Activated CD4-positive, alpha-beta T cell treated with anti-CD3 and anti-CD28 coated beads, Interleukin-10, Interleukin-2, amounts not matched to agents 100 ng/mL and 50 ng/mL, durations not matched to agents 16 hours and 8 hours (primary cell): ENCODE results near the gene SPTBN4.
A peak's percentile ranks its signal among the peaks of the same experiment; 100 is the strongest.

Experiments used
- DNase-seq: peaks from one replicate; pipeline ENCODE4 v3.0.0-alpha.2; 2020

The SPTBN4 gene

DNA sequence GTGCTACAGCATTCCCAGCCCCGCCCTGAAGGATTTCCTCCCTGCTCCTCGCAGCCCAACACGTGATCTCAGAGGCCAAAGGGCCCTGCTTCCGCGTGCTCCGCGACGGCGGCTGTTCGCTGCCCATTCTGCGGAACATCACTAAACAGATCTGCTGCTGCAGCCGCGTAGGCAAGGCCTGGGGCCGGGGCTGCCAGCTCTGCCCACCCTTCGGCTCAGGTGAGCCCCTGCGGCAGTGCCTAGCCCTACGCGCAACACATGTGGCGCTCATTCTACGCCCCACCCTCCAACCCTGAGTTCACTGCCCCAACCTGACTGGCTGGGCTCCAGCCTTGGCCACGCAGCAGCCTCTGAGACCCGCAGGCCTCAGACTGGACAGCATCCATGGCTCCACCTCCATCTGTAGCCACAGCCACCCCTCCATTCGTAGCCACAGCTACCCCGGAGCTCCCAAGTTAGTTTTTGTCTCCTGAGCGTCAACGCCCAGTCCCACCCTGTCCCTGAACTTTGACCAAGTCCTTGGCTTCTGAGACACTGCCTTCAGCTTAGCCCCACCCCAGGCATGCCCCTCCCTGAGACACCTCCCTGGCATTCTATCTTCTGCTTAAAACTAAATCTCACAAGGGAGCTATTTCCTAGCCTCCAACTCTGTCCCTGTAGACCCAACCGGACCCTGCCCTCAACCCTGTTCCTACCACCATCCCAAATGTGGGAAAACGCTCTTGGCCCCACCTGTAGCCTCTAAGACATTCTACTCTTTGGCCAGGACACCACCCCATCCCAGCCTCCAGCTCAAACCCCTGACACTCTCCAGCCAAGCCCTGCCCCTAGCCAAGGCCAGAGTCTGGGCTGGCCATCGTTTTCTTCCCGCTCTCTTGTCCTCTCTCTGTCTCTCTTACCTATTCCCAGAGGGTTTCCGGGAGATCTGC, 140.8 kb downstream of the SPTBN4 start:
- no peak for DNase-seq

DNA sequence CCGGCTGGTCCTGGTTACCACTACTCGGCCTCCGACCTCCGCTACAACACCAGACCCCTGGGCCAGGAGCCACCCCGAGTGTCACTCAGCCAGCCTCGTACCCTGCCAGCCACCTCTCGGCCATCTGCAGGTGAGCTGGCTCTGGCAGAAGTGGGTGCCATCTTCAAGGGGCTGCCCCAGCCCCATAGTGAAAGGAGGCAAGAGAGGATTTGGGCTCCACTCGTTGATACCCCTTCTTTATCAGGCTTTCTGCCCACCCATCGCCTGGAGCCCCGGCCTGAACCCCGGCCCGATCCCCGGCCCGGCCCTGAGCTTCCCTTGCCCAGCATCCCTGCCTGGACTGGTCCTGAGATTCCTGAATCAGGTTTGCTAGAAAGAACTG, 141.4 kb downstream of the SPTBN4 start:
- DNase-seq = no peak

- no peak for DNase-seq
These were observed 142.2 kb downstream of the SPTBN4 start for GRCh38 chr19:40608957-40609356.

DNA sequence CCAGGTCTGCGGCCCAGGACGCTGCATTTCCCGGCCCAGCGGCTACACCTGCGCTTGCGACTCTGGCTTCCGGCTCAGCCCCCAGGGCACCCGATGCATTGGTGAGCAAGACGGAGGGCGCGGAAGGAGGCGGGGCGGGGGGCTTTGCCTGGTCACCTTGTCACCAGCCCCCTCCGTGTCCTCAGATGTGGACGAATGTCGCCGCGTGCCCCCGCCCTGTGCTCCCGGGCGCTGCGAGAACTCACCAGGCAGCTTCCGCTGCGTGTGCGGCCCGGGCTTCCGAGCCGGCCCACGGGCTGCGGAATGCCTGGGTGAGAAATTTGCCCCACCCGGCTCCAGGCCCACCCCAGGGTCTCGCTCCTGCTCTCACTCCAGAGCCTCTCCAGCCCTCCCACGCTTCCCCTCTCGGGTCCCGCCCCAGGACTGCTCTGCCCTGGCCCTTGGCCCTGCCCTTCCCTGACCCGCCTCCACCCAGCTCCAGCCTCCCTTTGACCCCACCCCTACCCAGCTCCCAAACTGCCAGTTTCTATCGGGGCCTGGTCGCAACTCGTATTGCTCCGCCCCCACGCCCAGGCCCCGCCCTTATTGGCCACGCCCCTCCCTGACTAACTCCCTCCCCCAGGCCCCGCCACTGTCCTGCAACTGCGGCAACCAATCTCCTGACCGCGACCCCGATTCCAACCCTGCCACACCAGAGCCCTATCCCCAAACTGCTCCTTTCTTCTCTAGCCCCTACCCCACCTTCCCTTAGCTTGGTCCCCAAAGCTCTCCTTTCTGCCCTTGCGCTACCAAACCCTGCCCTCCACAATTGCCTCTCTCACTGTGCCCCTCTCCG, 143.0 kb downstream of the SPTBN4 start:
- DNase-seq = peak; percentile 97

- peak; percentile 78 for DNase-seq
These were observed 143.7 kb downstream of the SPTBN4 start for GRCh38 chr19:40610396-40611064.

GRCh38 chr19:40611096-40611495, 144.3 kb downstream of the SPTBN4 start:
- DNase-seq = peak; percentile 44

DNA sequence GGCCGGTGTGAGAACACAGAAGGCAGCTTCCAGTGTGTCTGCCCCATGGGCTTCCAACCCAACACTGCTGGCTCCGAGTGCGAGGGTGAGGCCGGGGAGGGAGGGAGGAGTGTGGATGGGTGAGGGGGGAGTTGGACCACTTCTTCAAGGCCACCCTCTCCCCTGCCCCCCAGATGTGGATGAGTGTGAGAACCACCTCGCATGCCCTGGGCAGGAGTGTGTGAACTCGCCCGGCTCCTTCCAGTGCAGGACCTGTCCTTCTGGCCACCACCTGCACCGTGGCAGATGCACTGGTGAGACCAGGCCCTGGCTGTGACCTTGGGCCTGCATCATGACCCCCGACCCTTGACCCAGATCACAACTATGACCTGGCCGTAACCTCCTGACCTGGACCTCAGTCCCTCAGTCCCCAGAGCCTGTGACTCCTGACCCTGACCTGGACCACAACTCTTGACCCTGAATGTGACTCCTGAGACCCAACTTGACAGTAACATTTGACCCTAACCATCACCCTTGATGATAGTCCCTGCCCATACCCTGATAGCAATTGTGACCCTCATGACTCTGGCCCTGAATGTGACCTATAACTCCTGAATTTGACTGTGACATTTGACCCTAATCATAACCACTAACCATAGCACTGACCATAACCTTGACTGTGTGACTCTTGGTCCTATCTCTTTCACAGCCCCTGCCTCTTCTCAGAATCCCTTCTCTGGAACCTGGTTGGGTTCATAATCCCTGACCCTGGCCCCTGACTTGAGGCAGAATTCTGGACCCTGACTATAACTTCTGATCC, 145.3 kb downstream of the SPTBN4 start:
- no peak for DNase-seq

DNA sequence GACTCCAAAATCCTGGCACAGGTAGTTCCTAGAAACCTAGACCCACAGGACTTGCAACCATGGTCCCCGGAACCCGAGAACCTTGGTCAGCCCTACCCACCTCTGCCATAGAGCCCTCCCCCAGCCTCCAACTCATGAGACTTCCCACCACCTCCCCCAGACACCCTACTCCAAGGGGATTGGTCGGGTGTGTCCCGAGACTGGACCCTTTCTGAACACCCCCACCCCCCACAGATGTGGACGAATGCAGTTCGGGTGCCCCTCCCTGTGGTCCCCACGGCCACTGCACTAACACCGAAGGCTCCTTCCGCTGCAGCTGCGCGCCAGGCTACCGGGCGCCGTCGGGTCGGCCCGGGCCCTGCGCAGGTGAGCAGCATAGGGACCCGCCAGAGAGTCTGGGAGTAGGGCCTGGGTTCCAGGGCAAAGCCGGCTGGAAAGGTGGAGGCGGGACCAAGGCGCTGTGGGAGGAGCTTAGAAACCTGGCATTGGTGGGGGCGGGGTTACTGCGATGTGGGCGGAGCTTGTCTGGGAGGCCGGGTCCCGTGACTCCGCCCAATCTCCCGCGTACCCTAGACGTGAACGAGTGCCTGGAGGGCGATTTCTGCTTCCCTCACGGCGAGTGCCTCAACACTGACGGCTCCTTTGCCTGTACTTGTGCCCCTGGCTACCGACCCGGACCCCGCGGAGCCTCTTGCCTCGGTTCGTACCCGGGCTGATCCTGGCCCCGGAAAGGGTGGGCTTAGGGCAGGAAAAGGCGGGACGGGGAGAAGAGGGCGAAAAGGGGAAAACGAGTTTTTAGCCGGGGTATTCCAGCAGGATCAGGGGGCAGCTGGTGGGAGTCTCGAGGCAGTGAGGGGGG, 146.3 kb downstream of the SPTBN4 start:
- peak; percentile 80 for DNase-seq

GRCh38 chr19:40613690-40614621, 147.2 kb downstream of the SPTBN4 start:
- peak; percentile 88 for DNase-seq

DNA sequence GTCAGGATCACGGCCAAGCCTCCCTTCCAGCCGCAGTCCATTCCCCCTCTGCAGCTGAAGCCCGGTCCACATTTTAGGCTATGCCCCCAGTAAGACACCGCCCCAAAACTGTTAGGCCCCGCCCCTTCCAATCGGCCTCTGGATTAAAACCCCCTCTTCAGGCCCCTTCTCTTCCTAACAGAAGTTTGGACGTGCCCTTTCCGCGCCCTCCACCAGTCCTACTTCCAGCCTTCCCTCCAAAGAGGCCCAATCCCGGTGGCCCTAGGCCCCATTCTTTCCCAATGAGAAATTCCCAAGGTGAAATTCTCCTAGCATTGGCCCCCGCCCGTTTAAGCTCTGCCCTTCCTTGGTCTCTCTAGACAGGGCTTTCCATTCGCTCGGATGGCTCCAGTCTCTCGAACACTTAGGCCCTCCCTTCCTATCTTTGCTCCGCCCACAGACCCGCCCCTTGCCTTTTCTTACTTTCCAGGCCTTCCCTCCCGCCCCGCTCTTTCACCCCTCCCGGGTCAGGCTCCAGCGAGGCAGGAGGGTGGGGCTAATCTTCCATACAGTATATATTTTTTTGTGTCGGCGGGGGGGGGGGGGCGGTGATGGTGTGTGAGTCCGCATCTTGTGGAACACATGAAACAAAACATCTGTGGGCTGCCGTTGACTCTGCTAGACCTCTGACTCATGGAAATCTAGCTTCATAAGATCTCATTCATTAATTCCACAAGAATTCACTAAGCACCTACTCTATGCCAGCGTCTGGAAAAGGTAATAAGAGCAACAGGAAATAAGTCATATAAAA, 148.0 kb downstream of the SPTBN4 start:
- peak; percentile 89 for DNase-seq

DNA sequence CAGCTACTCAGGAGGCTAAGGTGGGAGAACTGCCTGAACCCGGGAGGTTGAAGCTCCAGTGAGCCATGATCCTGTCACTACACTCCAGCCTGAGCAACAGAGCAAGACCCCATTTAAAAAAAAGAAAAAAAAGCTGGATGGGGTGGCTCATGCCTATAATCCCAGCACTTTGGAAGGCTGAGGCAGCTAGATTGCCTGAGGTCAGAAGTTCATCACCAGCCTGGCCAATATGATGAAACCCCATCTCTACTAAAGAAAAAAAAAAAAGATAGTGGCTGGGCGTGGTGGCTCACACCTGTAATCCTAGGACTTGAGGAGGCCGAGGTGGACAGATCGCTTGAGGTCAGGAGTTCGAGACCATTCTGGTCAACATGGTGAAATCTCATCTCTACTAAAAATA, 149.4 kb downstream of the SPTBN4 start:
- no peak for DNase-seq

GRCh38 chr19:40616941-40617340, 150.1 kb downstream of the SPTBN4 start:
- no peak for DNase-seq

GRCh38 chr19:40617961-40618360, 151.2 kb downstream of the SPTBN4 start:
- DNase-seq = no peak

DNA sequence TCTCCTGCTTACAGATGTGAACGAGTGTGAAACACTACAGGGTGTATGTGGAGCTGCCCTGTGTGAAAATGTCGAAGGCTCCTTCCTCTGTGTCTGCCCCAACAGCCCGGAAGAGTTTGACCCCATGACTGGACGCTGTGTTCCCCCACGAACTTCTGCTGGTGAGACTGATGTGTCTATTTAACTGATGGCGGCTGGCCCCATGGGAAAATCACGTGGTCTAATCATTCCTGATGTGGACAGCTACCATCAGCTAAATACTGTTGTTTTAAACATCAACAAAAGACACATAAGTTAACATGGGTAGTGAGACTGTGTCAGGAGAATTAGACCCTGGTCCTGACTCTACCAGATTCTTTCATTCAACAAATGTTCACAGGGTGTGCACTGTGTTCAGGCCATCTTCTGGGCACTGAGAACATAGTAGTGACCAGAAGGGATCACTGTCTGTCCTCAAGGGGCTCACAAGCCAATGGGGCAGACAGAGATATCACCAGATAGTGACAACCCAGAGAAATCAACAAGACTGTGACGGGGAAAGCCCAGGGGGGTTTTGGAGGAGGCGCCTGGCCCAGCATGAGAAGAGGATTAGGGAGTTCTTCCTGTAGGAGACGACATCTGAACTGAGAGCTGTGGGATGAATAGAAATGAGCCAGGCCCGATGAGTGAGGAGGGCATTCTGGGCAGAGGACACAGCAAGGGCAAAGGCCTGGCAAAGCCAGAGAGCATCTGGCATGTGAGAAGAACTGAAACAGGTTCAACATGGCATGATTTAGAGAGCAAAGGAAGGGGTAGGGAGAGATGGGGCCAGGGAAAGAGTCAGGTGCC, 152.7 kb downstream of the SPTBN4 start:
- no peak for DNase-seq

GRCh38 chr19:40620161-40620485, 153.3 kb downstream of the SPTBN4 start:
- no peak for DNase-seq

GRCh38 chr19:40621283-40621682, 154.5 kb downstream of the SPTBN4 start:
- no peak for DNase-seq

- no peak for DNase-seq
These were observed 155.4 kb downstream of the SPTBN4 start for GRCh38 chr19:40621966-40622772.

DNA sequence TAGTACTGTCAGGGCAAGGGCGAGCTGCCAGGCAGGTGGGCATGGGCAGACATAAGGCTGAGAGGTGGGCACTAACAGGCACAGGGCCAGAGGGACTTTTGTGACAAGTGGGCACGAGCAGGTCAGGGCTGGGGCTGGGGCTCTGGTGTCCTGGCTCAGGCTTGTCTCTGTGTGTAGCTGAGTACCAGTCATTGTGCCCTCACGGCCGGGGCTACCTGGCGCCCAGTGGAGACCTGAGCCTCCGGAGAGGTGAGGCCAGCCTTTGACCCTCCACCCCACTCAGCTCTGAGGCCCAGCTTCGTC, 155.9 kb downstream of the SPTBN4 start:
- no peak for DNase-seq
